22Rv1 (cell line): ENCODE measurements around the gene ZIC2.

Experiments used
- H3K27ac ChIP-seq: fragments of 450-650 bp; 2 replicates; pipeline ENCODE4 v1.5.1; 2017
- CTCF ChIP-seq: fragments of 450-650 bp; IDR thresholded peaks from 2 replicates; pipeline ENCODE4 v1.5.1; 2017; ENCODE audit warnings: mild to moderate bottlenecking
- ZFX ChIP-seq: fragments of 450-650 bp; IDR thresholded peaks from 2 replicates; pipeline ENCODE4 v1.6.1; 2017; ENCODE audit warnings: antibody characterized with exemption, borderline replicate concordance

Gene ZIC2

GRCh38 chr13:99984461-99985240 is 3.1 kb downstream of the ZIC2 start:
- no peak for TF ChIP-seq CTCF
- TF ChIP-seq ZFX = no peak
- no peak overlapping the region for H3K27ac ChIP-seq

- TF ChIP-seq ZFX (no peak), CTCF (no peak)
- H3K27ac ChIP-seq = no peak overlapping the region
Measured at GRCh38 chr13:99985241-99985874, 3.8 kb downstream of the ZIC2 start.

GRCh38 chr13:99985886-99986527 is 4.4 kb downstream of the ZIC2 start:
- H3K27ac ChIP-seq = no peak overlapping the region
- TF ChIP-seq CTCF = no peak
- no peak for TF ChIP-seq ZFX

- TF ChIP-seq CTCF = no peak
- TF ChIP-seq ZFX = no peak
- H3K27ac ChIP-seq = no peak overlapping the region
Measured at GRCh38 chr13:99986741-99987140, 5.2 kb downstream of the ZIC2 start.

GRCh38 chr13:99987154-99988019 is 5.8 kb downstream of the ZIC2 start:
- no peak overlapping the region for H3K27ac ChIP-seq
- TF ChIP-seq ZFX (no peak), CTCF (no peak)

GRCh38 chr13:99988529-99989275 is 7.1 kb downstream of the ZIC2 start:
- H3K27ac ChIP-seq = no peak overlapping the region

More at GRCh38 chr13:99988529-99989275, 7.1 kb downstream of the ZIC2 start:
- TF ChIP-seq CTCF = no peak
- TF ChIP-seq ZFX = no peak
